Right ventricle myocardium inferior (tissue), 1 donor: ENCODE data around the gene ACSL6. TPM values are rescaled to one million over a fixed set of nuclear protein-coding genes. Genes with fewer than 3 reads are reported as not detected.

Source experiments
- ATAC-seq: fragments of 200-7000 bp; cut with Tn5 transposase; one replicate; pipeline ENCODE4 v1.9.1; 2020; ENCODE audit warnings: mild to moderate bottlenecking, moderate library complexity
- DNase-seq: peaks from one replicate; pipeline ENCODE4 v3.0.0; 2021; ENCODE audit errors: missing footprints
- intact Hi-C: fragments of 100-400 bp; cut with DNase I; formaldehyde crosslinking; loops from one replicate; pipeline ENCODE4 v1.11.0; 2022
- total RNA-seq: library from RNA; stranded (reverse); fragmentation: NEBNext Ultra II Directional; extraction: Animal tissue kit (Norgen Biotek cat#: 25700); gene quantifications from one replicate; pipeline ENCODE4 v1.2.1, GENCODE V29; 2021
- donor health status: DM: no; HTN: yes; CAD: no; lungs with severe emphysema.

Gene ACSL6
- total RNA-seq, 1 donor from 2014 or later: 3.4 TPM

GRCh38 chr5:132050136-132050535 lies 38.7 kb upstream of the ACSL6 start:
- ATAC-seq (no peak), DNase-seq (no peak)
- intact Hi-C loops: no loop called here

GRCh38 chr5:132049559-132049958 lies 38.1 kb upstream of the ACSL6 start:
- intact Hi-C loops: no loop called here
- ATAC-seq (no peak), DNase-seq (no peak)

GRCh38 chr5:132049093-132049492 lies 37.6 kb upstream of the ACSL6 start:
- intact Hi-C loops: no loop called here
- no peak for ATAC-seq
- no peak for DNase-seq

- no peak for ATAC-seq
- intact Hi-C loops: no loop called here
- DNase-seq: no peak
Observed at GRCh38 chr5:132046880-132047299, 35.4 kb upstream of the ACSL6 start.

- no peak for DNase-seq
- intact Hi-C loops: no loop called here
- no peak for ATAC-seq
Observed at GRCh38 chr5:132044207-132044606, 32.7 kb upstream of the ACSL6 start.

GRCh38 chr5:132037353-132037752 lies 25.9 kb upstream of the ACSL6 start:
- ATAC-seq: no peak
- DNase-seq: no peak
- intact Hi-C loops: no loop called here

DNA sequence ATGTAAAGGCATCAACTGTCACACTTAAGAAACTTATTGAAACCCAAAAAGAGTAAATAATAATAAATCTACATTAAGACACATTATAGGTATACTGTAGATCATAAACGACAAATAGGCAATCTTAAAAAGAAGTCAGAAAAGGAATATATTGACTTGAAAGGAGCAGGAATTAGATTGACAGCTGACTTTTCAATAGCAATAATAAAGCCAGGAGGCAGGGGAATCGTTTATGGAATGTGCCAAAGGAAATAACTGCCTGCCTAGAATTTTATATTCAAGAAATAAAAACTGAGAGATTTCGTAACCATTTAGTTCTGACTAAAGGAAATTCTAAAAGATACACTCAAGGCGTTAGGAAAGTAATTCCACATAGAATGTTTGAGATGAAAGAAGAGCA lies 21.7 kb upstream of the ACSL6 start:
- DNase-seq (no peak), ATAC-seq (no peak)
- intact Hi-C loops: no loop called here

DNA sequence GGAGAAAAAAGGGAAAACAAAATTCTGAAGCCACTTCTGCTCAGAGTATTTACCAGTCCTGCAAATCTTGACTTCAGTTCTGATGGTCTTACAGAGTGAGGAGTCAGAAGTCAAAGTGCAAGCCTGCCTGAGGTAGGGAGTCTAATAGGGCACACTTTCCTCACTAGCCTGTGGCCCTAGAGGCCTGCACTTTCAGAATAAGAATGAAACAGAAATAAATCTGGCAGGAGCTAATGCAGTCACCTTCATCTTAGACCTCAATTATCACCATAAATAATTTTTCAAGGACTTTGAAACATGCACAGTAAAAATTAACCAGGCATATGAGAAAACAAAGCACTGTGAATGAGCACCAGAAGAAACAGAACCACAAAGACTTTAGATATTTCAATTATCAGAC lies 20.7 kb upstream of the ACSL6 start:
- DNase-seq (no peak), ATAC-seq (no peak)
- intact Hi-C loops: no loop called here

DNA sequence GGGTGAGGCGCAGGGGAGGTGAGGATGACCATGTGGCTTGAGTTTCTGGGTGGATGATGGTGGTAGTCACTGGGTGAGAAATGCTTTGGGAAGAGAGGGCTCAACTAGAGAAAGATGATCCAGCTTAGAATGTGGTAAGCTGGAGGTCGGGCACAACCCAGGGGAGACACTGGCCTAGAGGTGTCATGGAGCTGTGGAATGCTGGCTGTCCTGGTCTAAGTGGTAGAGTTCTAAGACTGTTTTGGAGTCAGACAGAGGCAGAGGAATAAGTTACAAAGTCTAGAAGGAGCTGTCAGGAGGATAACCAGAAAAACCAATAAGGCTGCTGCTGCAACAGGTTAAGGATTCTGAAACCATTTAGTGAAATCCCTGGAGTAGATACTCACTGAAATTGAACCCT lies 19.2 kb upstream of the ACSL6 start:
- intact Hi-C loops: no loop called here
- no peak for DNase-seq
- ATAC-seq: no peak

- intact Hi-C loops: no loop called here
- no peak for ATAC-seq
- DNase-seq: no peak
Observed at GRCh38 chr5:132029609-132030330, 18.3 kb upstream of the ACSL6 start.

GRCh38 chr5:132027027-132027426 lies 15.6 kb upstream of the ACSL6 start:
- intact Hi-C loops: no loop called here
- ATAC-seq: no peak
- no peak for DNase-seq

GRCh38 chr5:132026516-132027008 lies 15.1 kb upstream of the ACSL6 start:
- intact Hi-C loops: no loop called here
- no peak for DNase-seq
- ATAC-seq: no peak

GRCh38 chr5:132025403-132025971 lies 14.0 kb upstream of the ACSL6 start:
- ATAC-seq: no peak

DNA sequence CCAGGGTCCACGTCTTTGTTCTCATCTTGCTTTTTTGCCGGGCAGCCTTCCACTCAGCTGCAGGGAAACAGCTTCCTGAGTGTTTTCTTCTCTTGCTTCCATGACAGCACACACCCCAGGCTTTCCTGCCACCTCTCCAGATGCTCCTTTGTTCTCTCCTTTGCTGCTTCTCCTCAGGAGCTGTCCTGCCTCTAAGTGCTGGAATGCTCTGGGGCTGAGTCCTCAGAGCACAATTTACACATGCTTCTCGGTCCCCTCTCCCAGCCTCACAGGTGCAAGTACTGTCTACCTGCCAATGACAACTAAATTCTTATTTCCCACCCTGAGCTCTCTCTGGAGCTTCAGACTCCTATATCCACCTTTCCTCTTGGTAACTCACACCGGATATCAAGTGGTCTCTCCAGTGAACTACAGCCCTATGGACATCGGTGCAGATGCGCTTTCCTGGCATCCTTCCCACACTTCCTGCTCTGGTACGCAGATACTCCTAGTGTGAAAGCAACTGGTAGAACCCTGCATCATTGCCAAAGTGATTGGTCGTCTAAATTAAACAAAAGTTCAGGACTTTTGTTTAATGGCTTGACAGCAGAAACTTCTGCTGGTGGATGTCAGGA lies 13.4 kb upstream of the ACSL6 start:
- DNase-seq: no peak
- no peak for ATAC-seq

More at GRCh38 chr5:132025403-132025971, 14.0 kb upstream of the ACSL6 start:
- DNase-seq: no peak
- intact Hi-C loops: no loop called here

DNA sequence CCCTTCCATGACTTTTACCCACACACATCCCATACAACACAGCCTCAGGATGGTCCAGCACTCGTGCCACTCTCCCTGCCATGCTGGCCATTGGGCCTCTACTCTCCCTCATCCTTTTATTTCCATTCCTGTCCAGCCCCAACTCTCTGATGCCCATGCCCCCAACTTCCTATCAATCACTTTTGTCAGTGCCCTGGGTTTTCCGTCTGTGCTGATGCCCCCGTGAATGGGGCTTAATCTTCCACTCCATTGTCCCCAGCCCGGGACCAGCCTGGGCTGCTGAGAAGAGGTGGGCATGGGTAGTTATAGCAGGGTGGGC lies 12.6 kb upstream of the ACSL6 start:
- intact Hi-C loops: no loop called here
- DNase-seq: no peak
- ATAC-seq: no peak

More for the DNA sequence above, 13.4 kb upstream of the ACSL6 start:
- intact Hi-C loops: no loop called here

DNA sequence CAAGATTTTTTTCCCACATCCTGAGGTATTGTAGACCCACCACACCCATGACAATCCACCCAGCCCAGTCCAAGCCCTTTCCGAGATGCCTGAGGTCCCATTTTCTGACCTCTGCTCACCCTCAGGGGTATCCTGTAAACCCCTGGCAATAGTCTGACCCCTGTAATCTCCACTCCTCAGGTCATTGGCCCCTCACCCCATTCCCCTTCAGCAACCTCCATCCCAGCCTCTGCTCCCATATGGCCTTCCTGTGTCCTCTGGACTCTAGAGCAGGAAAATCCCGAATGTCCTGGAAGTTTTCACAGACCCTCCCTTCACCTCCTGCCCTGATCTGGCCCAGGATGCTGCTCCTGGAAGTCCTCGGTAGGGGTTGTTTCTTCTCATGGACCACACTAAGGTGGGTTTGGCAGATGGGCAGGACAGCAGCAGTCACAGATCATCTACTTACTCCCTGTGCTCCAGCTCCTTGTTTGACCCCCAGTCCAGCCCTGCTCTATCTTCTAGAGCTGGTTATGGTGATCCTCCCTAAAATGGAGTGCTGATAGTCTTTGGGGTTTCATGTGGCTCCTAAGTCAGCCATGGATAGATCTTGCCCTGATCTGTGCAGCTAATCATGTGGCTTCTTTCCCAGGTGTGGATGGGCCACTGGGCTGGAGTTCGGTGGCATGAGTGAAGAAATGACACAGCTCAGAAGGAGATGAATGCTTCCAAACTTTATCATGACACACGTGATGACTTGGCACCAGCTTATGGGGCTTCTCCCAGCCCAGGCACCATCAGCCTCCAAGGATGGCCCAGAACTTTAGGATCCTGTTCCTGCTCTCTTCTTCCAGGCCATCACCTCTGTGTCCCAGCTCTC lies 12.0 kb upstream of the ACSL6 start:
- DNase-seq: no peak
- intact Hi-C loops: no loop called here
- ATAC-seq: no peak

GRCh38 chr5:132022737-132023136 lies 11.3 kb upstream of the ACSL6 start:
- ATAC-seq: no peak
- intact Hi-C loops: no loop called here
- no peak for DNase-seq

DNA sequence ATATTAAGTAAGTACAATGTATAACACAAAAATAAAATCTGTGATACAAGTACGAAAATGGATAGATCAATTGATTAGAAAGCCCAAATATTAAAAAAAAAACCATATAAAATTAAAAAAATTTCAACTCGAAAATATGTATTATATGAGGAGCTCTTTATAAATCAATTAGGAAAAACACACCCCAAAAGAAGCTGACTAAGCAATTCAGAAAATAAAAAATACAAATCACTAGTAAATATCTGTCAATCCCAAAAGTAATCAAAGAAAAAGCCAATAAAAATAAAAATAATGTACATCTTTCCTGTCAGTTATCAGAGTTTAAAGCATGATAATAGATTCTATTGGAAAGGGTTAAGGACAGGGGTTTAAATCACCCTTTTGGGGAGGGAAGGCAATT lies 10.2 kb upstream of the ACSL6 start:
- ATAC-seq: no peak
- intact Hi-C loops: no loop called here
- DNase-seq: no peak

DNA sequence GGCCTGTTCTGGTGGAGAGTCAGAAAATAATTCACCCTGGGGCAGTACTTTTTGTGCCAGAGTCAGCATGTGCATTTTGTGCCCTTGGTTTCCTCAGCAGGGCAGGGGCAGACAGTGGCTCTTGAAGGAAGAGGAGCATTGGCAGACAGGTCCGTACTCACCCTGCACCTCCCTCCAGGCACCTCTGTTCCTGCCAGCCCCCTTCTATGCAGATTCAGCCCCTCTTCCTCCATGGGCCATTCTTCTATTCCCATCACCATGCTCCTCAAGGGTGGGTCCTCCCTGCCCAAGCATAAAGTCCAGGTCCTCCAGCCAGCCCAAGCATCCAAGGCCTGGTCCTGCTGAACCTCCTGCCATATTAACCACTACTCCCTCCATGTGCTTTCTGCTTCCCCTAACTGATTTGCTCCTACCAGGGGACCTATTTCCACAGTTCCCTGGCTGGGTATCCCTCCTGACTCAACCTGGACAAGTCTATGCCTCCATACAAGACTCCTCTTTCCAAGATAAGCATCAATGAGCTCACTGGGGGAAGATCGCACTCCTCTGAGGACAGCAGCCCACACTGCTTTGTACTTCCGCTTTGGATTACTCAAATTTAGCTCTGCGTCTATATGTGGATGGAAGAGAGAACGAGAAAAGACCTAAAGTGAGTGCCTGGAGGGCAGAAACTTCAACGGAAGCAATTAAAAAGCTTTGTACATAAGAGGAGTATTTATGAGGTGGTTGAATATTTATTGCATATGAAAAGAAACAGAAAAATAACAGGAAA lies 9.3 kb upstream of the ACSL6 start:
- intact Hi-C loops: no loop called here
- no peak for ATAC-seq
- no peak for DNase-seq
